M059J (cell line): ENCODE results near the gene MYLIP. TPM values are rescaled to one million over a fixed set of nuclear protein-coding genes. Genes with fewer than 3 reads are reported as not detected.

Source experiments
- total RNA-seq: library from RNA; depleted of rRNA; stranded (reverse); fragments of >200 nt; shearing (Covaris generic); gene quantifications from 2 replicates; pipeline ENCODE4 v1.2.3, GENCODE V29; 2014; rRNA removed

Gene MYLIP
- total RNA-seq, 1 experiment from 2014 or later: 16.3 TPM

Other genes with a start within 250 kb of the MYLIP start
- 64.3 and 92.2 TPM in 2 replicates for gene GMPR, start 109.5 kb downstream of the MYLIP start, total RNA-seq